PC-3 (cell line): Measurements from ENCODE around the gene PHF1. TPM values are rescaled to one million over a fixed set of nuclear protein-coding genes. Genes with fewer than 3 reads are reported as not detected.

Source experiments
- ATAC-seq: fragments of 200-7000 bp; cut with Tn5 transposase; 2 replicates; pipeline ENCODE4 v1.9.1; 2020; ENCODE audit warnings: mild to moderate bottlenecking, moderate library complexity
- BruUV-seq: library from RNA; stranded (reverse); fragments of 400-500 nt; replicated peaks from 2 replicates; lab custom pipeline; 2021; lab: Mats Ljungman, UMichigan
- CTCF ChIA-PET: fragments of 300-600 bp; sonication (Branson Sonifier 250); formaldehyde crosslinking; loops from one replicate; lab custom pipeline; 2022; ENCODE audit warnings: antibody characterized with exemption; lab: Charles Lee
- POLR2A ChIA-PET: fragments of 300-600 bp; sonication (Branson Sonifier 250); formaldehyde crosslinking; loops from one replicate; lab custom pipeline; 2022; ENCODE audit warnings: antibody characterized with exemption; ENCODE audit not compliant: unreplicated experiment; lab: Charles Lee
- DNase-seq: peaks from one replicate; pipeline ENCODE4 v3.0.0-alpha.2; 2015
- H2AFZ ChIP-seq: fragments of 300-600 bp; sonication (generic); 2 replicates; pipeline ENCODE4 v1.6.0; 2016; ENCODE audit warnings: antibody characterized with exemption, low read length
- H3F3A ChIP-seq: fragments of 300-600 bp; sonication (generic); one replicate; pipeline ENCODE4 v1.6.0; 2017; ENCODE audit warnings: antibody characterized with exemption, low read length, control low read depth, mild to moderate bottlenecking; ENCODE audit not compliant: unreplicated experiment
- H3K27ac ChIP-seq: fragments of 300-600 bp; sonication (generic); 2 replicates; pipeline ENCODE4 v1.5.1; 2016; ENCODE audit warnings: mild to moderate bottlenecking, low read length
- H3K27me3 ChIP-seq: fragments of 300-600 bp; sonication (generic); 2 replicates; pipeline ENCODE4 v1.6.1; 2016; ENCODE audit warnings: low read length, mixed read lengths
- H3K36me3 ChIP-seq: fragments of 300-600 bp; sonication (generic); 2 replicates; pipeline ENCODE4 v1.6.1; 2016; ENCODE audit warnings: low read depth, mixed run types, low read length, mixed read lengths
- H3K4me1 ChIP-seq: fragments of 300-600 bp; sonication (generic); 2 replicates; pipeline ENCODE4 v1.5.1; 2016; ENCODE audit warnings: low read length; ENCODE audit not compliant: insufficient read depth
- H3K4me2 ChIP-seq: fragments of 300-600 bp; sonication (generic); 2 replicates; pipeline ENCODE4 v1.6.0; 2016; ENCODE audit warnings: low read length
- H3K4me3 ChIP-seq: fragments of 300-600 bp; sonication (generic); 2 replicates; pipeline ENCODE4 v1.5.1; 2016; ENCODE audit warnings: mild to moderate bottlenecking, low read length, mixed read lengths
- H3K79me2 ChIP-seq: fragments of 300-600 bp; sonication (generic); 2 replicates; pipeline ENCODE4 v1.6.1; 2017; ENCODE audit warnings: low read length, mixed read lengths
- H3K9ac ChIP-seq: fragments of 300-600 bp; sonication (generic); 2 replicates; pipeline ENCODE4 v1.6.0; 2016; ENCODE audit warnings: mild to moderate bottlenecking, low read length
- H3K9me2 ChIP-seq: fragments of 300-600 bp; sonication (generic); replicated peaks from 2 replicates; pipeline ENCODE4 v1.6.1; 2016; ENCODE audit warnings: mixed run types, low read length, mixed read lengths
- H3K9me3 ChIP-seq: fragments of 300-600 bp; sonication (generic); 2 replicates; pipeline ENCODE4 v1.6.1; 2016; ENCODE audit warnings: low read length, mixed read lengths
- H4K20me1 ChIP-seq: fragments of 300-600 bp; sonication (generic); 2 replicates; pipeline ENCODE4 v1.6.1; 2016; ENCODE audit warnings: low read length, mixed read lengths
- EZH2 ChIP-seq: fragments of 300-600 bp; sonication (generic); IDR thresholded peaks from one replicate; pipeline ENCODE4 v1.6.1; 2017; ENCODE audit warnings: antibody characterized with exemption, mild to moderate bottlenecking, low read length; ENCODE audit not compliant: unreplicated experiment
- EZH2phosphoT487 ChIP-seq: fragments of 300-600 bp; sonication (generic); IDR thresholded peaks from 2 replicates; pipeline ENCODE4 v1.6.1; 2018; ENCODE audit warnings: mild to moderate bottlenecking, antibody characterized with exemption, low read length, borderline replicate concordance
- intact Hi-C: fragments of 100-400 bp; cut with micrococcal nuclease; formaldehyde crosslinking; loops from 2 replicates; pipeline ENCODE4 v1.9.0; 2023
- total RNA-seq: library from RNA; depleted of rRNA; stranded (reverse); fragments of >200 nt; gene quantifications from 2 replicates; pipeline ENCODE4 v1.2.3, GENCODE V29; 2014
- TF ChIP-seq, protein P1 (sequence below): fragments of 300-600 bp; sonication (generic); conservative IDR thresholded peaks from 2 replicates; pipeline ENCODE4 v1.5.1; 2017; ENCODE audit warnings: antibody characterized with exemption, low read depth, mild to moderate bottlenecking, low read length

PHF1 gene
- total RNA-seq, 1 experiment from 2014 or later = 36.6 TPM

DNA sequence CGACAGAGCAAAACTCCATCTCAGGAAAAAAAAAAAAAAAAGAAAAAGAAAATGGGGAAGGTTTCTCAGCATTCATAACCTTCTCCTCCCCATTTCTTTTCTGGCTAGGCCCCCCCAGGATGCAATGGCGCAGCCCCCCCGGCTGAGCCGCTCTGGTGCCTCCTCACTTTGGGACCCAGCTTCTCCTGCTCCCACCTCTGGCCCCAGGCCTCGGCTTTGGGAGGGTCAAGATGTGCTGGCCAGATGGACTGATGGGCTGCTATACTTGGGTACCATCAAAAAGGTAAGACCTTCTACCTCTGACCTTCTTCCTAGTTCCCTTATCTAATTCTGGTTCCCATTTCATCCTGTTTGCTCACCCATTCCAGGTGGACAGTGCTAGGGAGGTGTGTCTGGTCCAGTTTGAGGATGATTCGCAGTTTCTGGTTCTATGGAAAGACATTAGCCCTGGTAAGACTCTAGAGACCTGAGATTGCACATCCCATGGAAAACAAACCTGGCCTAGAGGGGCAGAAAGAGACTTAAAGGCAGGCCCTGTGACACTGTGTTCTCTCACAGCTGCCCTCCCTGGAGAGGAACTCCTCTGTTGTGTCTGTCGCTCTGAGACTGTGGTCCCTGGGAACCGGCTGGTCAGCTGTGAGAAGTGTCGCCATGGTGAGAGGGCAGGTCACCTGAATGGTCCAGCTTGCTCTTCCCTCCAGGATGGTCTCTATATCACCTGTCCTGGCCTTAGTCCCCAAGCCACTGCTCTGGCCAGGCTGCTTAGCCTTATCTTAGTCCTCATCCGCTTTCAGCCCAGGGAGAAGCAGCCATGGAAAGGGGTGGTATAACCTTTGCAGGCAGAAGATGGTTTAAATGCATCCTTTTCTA, 1.6 kb downstream of the PHF1 start:
- H3K4me3 ChIP-seq = no peak overlapping the region
- H3K79me2 ChIP-seq = peaks cover 31% of the 10 kb centered on the region
- no peaks in the 10 kb centered on the region for H3K27me3 ChIP-seq
- H3K9me3 ChIP-seq = no peaks in the 10 kb centered on the region
- peaks cover 25% of the 10 kb centered on the region for H3K4me1 ChIP-seq
- H3K4me2 ChIP-seq = peak overlapping the region; percentile 93
- H3K9me2 ChIP-seq = no peaks in the 10 kb centered on the region
- no peak overlapping the region for H3K27ac ChIP-seq
- no peaks in the 10 kb centered on the region for H4K20me1 ChIP-seq
- H3K36me3 ChIP-seq = peaks cover 33% of the 10 kb centered on the region; the same call in 1 of the 2 replicates
- ChIA-PET POLR2A (interaction anchor here (0.6 kb wide), 1 partner anchor 42 kb away, joined by 3 read pairs; the partner anchor contains the start of gene ZBTB9), CTCF (no interaction called here)
- H3K9ac ChIP-seq = no peak overlapping the region
- BruUV-seq = no TSS peak
- DNase-seq (no peak), ATAC-seq (no peak)
- intact Hi-C loops = loop anchor here (10.0 kb wide), 1 partner anchor 208 kb away; the partner anchor contains the start of genes HSD17B8, RING1, RXRB and SLC39A7
- H2AFZ ChIP-seq = no peak overlapping the region
- TF ChIP-seq, protein P1, sequence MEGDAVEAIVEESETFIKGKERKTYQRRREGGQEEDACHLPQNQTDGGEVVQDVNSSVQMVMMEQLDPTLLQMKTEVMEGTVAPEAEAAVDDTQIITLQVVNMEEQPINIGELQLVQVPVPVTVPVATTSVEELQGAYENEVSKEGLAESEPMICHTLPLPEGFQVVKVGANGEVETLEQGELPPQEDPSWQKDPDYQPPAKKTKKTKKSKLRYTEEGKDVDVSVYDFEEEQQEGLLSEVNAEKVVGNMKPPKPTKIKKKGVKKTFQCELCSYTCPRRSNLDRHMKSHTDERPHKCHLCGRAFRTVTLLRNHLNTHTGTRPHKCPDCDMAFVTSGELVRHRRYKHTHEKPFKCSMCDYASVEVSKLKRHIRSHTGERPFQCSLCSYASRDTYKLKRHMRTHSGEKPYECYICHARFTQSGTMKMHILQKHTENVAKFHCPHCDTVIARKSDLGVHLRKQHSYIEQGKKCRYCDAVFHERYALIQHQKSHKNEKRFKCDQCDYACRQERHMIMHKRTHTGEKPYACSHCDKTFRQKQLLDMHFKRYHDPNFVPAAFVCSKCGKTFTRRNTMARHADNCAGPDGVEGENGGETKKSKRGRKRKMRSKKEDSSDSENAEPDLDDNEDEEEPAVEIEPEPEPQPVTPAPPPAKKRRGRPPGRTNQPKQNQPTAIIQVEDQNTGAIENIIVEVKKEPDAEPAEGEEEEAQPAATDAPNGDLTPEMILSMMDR = no peak
- TF ChIP-seq EZH2phosphoT487 (no peak), EZH2 (no peak)
- H3F3A ChIP-seq = peaks cover 9% of the 10 kb centered on the region

DNA sequence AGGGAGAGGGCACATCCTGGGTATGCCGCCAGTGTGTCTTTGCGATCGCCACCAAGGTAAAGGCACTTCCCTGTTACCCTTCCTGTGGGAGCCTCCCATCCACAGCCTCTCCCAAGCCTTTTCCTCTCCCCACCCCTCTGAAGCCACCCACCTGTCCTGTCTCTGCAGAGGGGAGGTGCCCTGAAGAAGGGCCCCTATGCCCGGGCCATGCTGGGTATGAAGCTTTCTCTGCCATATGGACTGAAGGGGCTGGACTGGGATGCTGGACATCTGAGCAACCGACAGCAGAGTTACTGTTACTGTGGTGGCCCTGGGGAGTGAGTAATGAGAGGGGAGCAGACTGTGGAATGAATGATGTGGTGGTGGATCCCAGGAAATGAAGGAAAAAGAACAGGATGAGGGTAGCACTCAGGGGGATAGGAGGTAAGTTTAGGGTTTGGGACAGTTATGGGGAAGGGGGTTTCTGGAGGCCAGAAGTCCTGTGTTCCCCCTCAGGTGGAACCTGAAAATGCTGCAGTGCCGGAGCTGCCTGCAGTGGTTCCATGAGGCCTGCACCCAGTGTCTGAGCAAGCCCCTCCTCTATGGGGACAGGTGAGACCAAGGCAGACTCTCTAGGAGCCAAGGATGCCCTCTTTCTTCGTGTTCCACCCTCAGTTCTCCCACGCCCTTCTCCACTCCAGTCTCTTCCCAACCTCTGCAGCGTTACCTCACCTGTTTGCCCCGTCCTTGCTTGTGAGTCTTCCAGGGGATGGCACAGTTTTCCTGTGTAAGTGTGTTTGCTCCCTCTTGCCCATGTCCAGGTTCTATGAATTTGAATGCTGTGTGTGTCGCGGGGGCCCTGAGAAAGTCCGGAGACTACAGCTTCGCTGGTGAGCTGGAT, 2.7 kb downstream of the PHF1 start:
- BruUV-seq = no TSS peak
- peaks cover 1% of the 10 kb centered on the region for H3F3A ChIP-seq
- TF ChIP-seq, protein P1 = no peak
- no peak for TF ChIP-seq EZH2phosphoT487
- TF ChIP-seq EZH2 = no peak
- H4K20me1 ChIP-seq = no peaks in the 10 kb centered on the region
- H3K4me1 ChIP-seq = peaks cover 33% of the 10 kb centered on the region
- peaks cover 22% of the 10 kb centered on the region; the same call in 1 of the 2 replicates for H3K36me3 ChIP-seq
- ChIA-PET CTCF (no interaction called here), POLR2A (no interaction called here)
- H3K79me2 ChIP-seq = peaks cover 35% of the 10 kb centered on the region
- H3K27me3 ChIP-seq = no peaks in the 10 kb centered on the region
- no peak for DNase-seq
- H3K27ac ChIP-seq = no peak overlapping the region
- H3K4me3 ChIP-seq = no peak overlapping the region
- no peak overlapping the region for H3K4me2 ChIP-seq
- no peaks in the 10 kb centered on the region for H3K9me2 ChIP-seq
- intact Hi-C loops = loop anchor here (10.0 kb wide), 1 partner anchor 209 kb away; the partner anchor contains the start of genes HSD17B8, RING1, RXRB and SLC39A7
- no peak for ATAC-seq
- H2AFZ ChIP-seq = no peak overlapping the region
- H3K9me3 ChIP-seq = no peaks in the 10 kb centered on the region
- no peak overlapping the region for H3K9ac ChIP-seq
